NCI-H82 treated with DMSO at 0.1 percent for 48 hours (cell line): ENCODE measurements around the gene EEFSEC.

ENCODE experiments used
- DNase-seq: peaks from one replicate; lab custom pipeline; 2025; ENCODE audit not compliant: unreplicated experiment; lab: John Stamatoyannopoulos, UW

Gene EEFSEC

GRCh38 chr3:128383316-128384235 is 230.3 kb downstream of the EEFSEC start:
- no peak for DNase-seq

GRCh38 chr3:128385080-128385832 is 232.0 kb downstream of the EEFSEC start:
- no peak for DNase-seq

- no peak for DNase-seq
These were observed 235.7 kb downstream of the EEFSEC start for GRCh38 chr3:128388932-128389331.

GRCh38 chr3:128390867-128391266 is 237.6 kb downstream of the EEFSEC start:
- no peak for DNase-seq

- DNase-seq = no peak
These were observed 238.7 kb downstream of the EEFSEC start for GRCh38 chr3:128392021-128392420.

GRCh38 chr3:128392818-128393544 is 239.7 kb downstream of the EEFSEC start:
- no peak for DNase-seq

GRCh38 chr3:128394033-128394432 is 240.8 kb downstream of the EEFSEC start:
- no peak for DNase-seq

GRCh38 chr3:128395046-128395445 is 241.8 kb downstream of the EEFSEC start:
- no peak for DNase-seq

- DNase-seq = no peak
These were observed 242.3 kb downstream of the EEFSEC start for GRCh38 chr3:128395500-128396162.

- no peak for DNase-seq
These were observed 244.2 kb downstream of the EEFSEC start for GRCh38 chr3:128397484-128397883.

- no peak for DNase-seq
These were observed 245.3 kb downstream of the EEFSEC start for GRCh38 chr3:128398586-128398985.

GRCh38 chr3:128399221-128399915 is 246.1 kb downstream of the EEFSEC start:
- DNase-seq = peak; percentile 50

GRCh38 chr3:128400671-128401070 is 247.4 kb downstream of the EEFSEC start:
- DNase-seq = no peak

- no peak for DNase-seq
These were observed 249.0 kb downstream of the EEFSEC start for GRCh38 chr3:128402319-128402718.

- no peak for DNase-seq
These were observed 249.7 kb downstream of the EEFSEC start for GRCh38 chr3:128402998-128403397.

- peak; percentile 76 for DNase-seq
These were observed 251.2 kb downstream of the EEFSEC start for GRCh38 chr3:128404276-128405068.

- no peak for DNase-seq
These were observed 252.4 kb downstream of the EEFSEC start for GRCh38 chr3:128405554-128406277.

- no peak for DNase-seq
These were observed 254.0 kb downstream of the EEFSEC start for GRCh38 chr3:128407247-128407646.
